Loucy (cell line): ENCODE measurements around the gene PPID.

ENCODE experiments used
- CTCF ChIP-seq: fragments of 200-600 bp; sonication (generic); conservative IDR thresholded peaks from 2 replicates; pipeline ENCODE4 v1.5.1; 2014; ENCODE audit warnings: mild to moderate bottlenecking, antibody characterized with exemption, low read length
- EZH2phosphoT487 ChIP-seq: fragments of 200-600 bp; IDR thresholded peaks from 2 replicates; pipeline ENCODE4 v1.6.1; 2018; ENCODE audit warnings: antibody characterized with exemption, mild to moderate bottlenecking, moderate library complexity, borderline replicate concordance

- TF ChIP-seq CTCF (no peak), EZH2phosphoT487 (no peak)
Measured at GRCh38 chr4:158738866-158739265, 15.7 kb upstream of the PPID start.
